GM12874 (cell line): ENCODE data around the gene ERC2.

Experiments
- TF ChIP-seq, protein P1 (sequence below): IDR thresholded peaks from 2 replicates; pipeline ENCODE4 v1.5.1; 2011; ENCODE audit warnings: low read depth, mild to moderate bottlenecking, control low read depth, low read length, moderate library complexity; ENCODE audit not compliant: insufficient read depth

Gene ERC2

GRCh38 chr3:55572816-55573215, 895.5 kb downstream of the ERC2 start:
- TF ChIP-seq, protein P1, sequence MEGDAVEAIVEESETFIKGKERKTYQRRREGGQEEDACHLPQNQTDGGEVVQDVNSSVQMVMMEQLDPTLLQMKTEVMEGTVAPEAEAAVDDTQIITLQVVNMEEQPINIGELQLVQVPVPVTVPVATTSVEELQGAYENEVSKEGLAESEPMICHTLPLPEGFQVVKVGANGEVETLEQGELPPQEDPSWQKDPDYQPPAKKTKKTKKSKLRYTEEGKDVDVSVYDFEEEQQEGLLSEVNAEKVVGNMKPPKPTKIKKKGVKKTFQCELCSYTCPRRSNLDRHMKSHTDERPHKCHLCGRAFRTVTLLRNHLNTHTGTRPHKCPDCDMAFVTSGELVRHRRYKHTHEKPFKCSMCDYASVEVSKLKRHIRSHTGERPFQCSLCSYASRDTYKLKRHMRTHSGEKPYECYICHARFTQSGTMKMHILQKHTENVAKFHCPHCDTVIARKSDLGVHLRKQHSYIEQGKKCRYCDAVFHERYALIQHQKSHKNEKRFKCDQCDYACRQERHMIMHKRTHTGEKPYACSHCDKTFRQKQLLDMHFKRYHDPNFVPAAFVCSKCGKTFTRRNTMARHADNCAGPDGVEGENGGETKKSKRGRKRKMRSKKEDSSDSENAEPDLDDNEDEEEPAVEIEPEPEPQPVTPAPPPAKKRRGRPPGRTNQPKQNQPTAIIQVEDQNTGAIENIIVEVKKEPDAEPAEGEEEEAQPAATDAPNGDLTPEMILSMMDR = no peak

DNA sequence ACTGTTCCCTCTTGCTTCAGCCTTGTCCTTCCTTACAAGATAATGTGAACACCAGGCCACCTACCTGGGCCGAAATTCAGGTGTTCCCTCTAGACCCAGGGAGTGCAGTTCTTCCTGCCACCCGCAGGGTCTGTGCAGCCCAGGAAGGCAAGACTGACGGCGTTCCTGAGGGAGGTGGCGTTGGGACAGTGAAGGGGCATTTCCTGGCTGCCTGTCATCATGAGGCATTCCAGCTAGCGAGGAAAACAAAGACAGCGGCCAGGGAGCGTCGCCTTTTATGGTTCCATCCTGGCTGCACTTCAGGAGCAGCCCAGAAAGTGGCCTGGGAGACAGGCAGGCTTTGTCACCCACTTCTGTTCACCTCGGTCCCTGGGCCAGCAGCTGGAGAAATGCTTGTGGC, 896.4 kb downstream of the ERC2 start:
- TF ChIP-seq, protein P1 = no peak

DNA sequence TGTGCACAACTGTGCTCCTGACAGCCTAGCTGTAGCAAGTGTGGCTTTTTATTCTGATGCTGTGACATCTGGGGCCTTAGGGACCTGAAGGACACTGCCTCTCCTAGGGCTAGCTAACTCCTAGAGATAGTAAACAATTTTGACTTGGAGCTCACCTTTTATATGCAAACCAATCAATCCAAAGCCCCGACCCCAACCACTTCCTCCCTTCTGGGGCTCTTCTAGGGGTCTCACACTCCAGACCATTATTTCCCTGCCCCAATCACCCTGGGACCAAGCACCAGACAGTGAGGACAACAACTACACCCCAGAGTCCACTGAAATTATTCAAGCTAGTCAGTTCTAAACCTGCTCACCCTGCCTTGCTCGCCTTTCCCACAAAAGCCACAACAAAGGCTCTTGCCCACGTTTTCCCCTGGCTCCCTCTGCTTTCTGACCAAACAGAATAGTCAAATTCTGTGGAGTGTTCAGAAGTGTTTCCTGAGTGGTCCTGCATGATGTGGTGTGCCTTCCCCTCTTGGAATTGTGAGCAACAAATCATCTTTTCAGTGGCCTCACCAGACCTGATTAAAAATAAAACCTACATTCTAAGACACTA, 897.0 kb downstream of the ERC2 start:
- TF ChIP-seq, protein P1 = no peak

GRCh38 chr3:55570271-55570711, 898.0 kb downstream of the ERC2 start:
- TF ChIP-seq, protein P1 = no peak

DNA sequence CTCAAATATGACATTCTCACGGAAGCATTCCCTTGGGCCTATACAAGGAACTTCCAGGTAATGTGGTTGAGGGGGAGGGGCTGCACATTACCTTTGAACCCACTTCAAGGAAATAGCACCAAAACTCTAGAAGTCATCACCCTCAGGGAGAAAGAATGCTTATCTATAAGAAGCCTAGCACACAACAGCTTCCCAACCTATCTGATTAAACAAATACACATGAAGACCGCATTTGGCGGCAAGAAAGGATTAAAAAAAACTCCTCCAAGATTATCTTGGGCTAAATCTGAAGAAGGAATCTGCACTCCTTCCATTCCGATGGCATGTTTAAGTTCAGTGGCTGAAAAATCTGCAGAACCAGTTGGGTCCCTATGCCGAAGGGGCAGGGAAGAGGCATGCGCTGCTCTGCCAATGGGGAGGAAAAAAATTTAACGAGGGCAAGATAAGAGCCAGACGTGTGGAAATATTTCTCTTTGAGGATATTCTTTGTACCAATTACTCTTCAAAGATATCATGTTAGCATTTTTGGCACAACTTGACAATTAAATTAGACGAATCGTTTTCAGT, 899.2 kb downstream of the ERC2 start:
- TF ChIP-seq, protein P1 = no peak

GRCh38 chr3:55567615-55568014, 900.7 kb downstream of the ERC2 start:
- TF ChIP-seq, protein P1 = no peak

DNA sequence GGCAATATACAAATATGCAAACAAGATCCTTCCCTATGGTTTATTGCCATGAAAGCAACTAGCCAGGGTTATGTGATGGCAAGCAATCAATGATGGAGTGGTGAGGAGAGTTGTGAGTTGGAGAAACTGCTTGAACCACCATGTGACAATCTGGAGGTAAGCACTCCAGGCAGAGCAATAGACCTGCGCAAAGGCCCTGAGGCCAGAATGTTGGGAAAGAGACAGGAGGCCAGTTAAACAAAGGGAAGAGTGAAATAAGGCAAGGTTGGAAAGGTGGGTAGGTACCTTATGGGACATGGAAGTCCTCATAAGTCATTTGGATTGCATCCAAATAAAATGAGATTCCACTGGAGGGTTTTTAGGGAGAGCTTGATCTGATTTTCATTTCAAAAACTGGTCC, 901.1 kb downstream of the ERC2 start:
- TF ChIP-seq, protein P1 = no peak
